Stimulated activated CD8-positive, alpha-beta memory T cell treated with anti-CD3 and anti-CD28 coated beads, Interleukin-4, amount 100 ng/mL, for 4 hours (primary cell): ENCODE results near the gene TMEM59.

Source experiments
- DNase-seq, 2 donors: peaks; one replicate each; pipeline ENCODE4 v3.0.0-alpha.2; 2020; ENCODE audit warnings: low read depth in 2 of 2, low spot score in 1 of 2

The TMEM59 gene

GRCh38 chr1:53986458-53986857, 66.5 kb downstream of the TMEM59 start:
- DNase-seq = no peak

GRCh38 chr1:53984726-53985125, 68.3 kb downstream of the TMEM59 start:
- DNase-seq = no peak

GRCh38 chr1:53982763-53983104, 70.3 kb downstream of the TMEM59 start:
- no peak for DNase-seq

- DNase-seq = no peak
Measured at GRCh38 chr1:53982034-53982762, 70.8 kb downstream of the TMEM59 start.

- no peak for DNase-seq
Measured at GRCh38 chr1:53981220-53981619, 71.8 kb downstream of the TMEM59 start.

GRCh38 chr1:53979712-53980450, 73.1 kb downstream of the TMEM59 start:
- no peak for DNase-seq
